ENCODE data around the gene KYAT1. TPM values are rescaled to one million over a fixed set of nuclear protein-coding genes. Genes with fewer than 3 reads are reported as not detected.

The KYAT1 gene
- polyA plus RNA-seq, 1 donor, result 6.5 TPM

- no CpG with 5 or more reads among the region's 5 CpGs for WGBS (ENCODE audit: insufficient coverage, low lambda C conversion rate)
- Histone ChIP-seq H3K27ac (ENCODE audit: low read length) (no peak overlapping the region), H3K27me3 (ENCODE audit: control insufficient read depth, insufficient read depth, low read length) (no peaks in the 10 kb centered on the region), H3K36me3 (ENCODE audit: control insufficient read depth, insufficient read depth, low read length) (peaks cover 41% of the 10 kb centered on the region), H3K4me3 (ENCODE audit: low read length) (no peak overlapping the region), H3K4me1 (ENCODE audit: control insufficient read depth, insufficient read depth, low read length) (peaks cover 10% of the 10 kb centered on the region), H3K9me3 (ENCODE audit: control insufficient read depth, low read depth, low read length) (no peaks in the 10 kb centered on the region)
- no peak for DNase-seq
Observed at GRCh38 chr9:128898382-128898781, 16.6 kb upstream of the KYAT1 start.

GRCh38 chr9:128895556-128895955, 13.8 kb upstream of the KYAT1 start:
- DNase-seq, result no peak
- Histone ChIP-seq H3K4me3 (ENCODE audit: low read length) (no peak overlapping the region), H3K27ac (ENCODE audit: low read length) (no peak overlapping the region), H3K9me3 (ENCODE audit: control insufficient read depth, low read depth, low read length) (no peaks in the 10 kb centered on the region), H3K36me3 (ENCODE audit: control insufficient read depth, insufficient read depth, low read length) (peaks cover 48% of the 10 kb centered on the region), H3K27me3 (ENCODE audit: control insufficient read depth, insufficient read depth, low read length) (no peaks in the 10 kb centered on the region), H3K4me1 (ENCODE audit: control insufficient read depth, insufficient read depth, low read length) (peaks cover 14% of the 10 kb centered on the region)
- WGBS (ENCODE audit: insufficient coverage, low lambda C conversion rate), result no CpG with 5 or more reads among the region's 4 CpGs

- H3K27me3 ChIP-seq (ENCODE audit: control insufficient read depth, insufficient read depth, low read length), result no peaks in the 10 kb centered on the region
- H3K27ac ChIP-seq (ENCODE audit: low read length), result no peak overlapping the region
- no peak for DNase-seq
- no peak overlapping the region for H3K4me3 ChIP-seq (ENCODE audit: low read length)
- peaks cover 14% of the 10 kb centered on the region for H3K4me1 ChIP-seq (ENCODE audit: control insufficient read depth, insufficient read depth, low read length)
- 60% methylated on average over 1 of the region's 2 CpGs for WGBS (ENCODE audit: insufficient coverage, low lambda C conversion rate)
- H3K36me3 ChIP-seq (ENCODE audit: control insufficient read depth, insufficient read depth, low read length), result peaks cover 50% of the 10 kb centered on the region
- H3K9me3 ChIP-seq (ENCODE audit: control insufficient read depth, low read depth, low read length), result no peaks in the 10 kb centered on the region
Observed at GRCh38 chr9:128894764-128895163, 13.0 kb upstream of the KYAT1 start.

GRCh38 chr9:128893354-128893753, 11.6 kb upstream of the KYAT1 start:
- no CpG with 5 or more reads among the region's 8 CpGs for WGBS (ENCODE audit: insufficient coverage, low lambda C conversion rate)
- Histone ChIP-seq H3K4me1 (ENCODE audit: control insufficient read depth, insufficient read depth, low read length) (peaks cover 14% of the 10 kb centered on the region), H3K27me3 (ENCODE audit: control insufficient read depth, insufficient read depth, low read length) (no peaks in the 10 kb centered on the region)

GRCh38 chr9:128892221-128892921, 10.6 kb upstream of the KYAT1 start:
- peak; percentile 85 to 86 for DNase-seq
- H3K36me3 ChIP-seq (ENCODE audit: control insufficient read depth, insufficient read depth, low read length), result peaks cover 48% of the 10 kb centered on the region
- no peaks in the 10 kb centered on the region for H3K27me3 ChIP-seq (ENCODE audit: control insufficient read depth, insufficient read depth, low read length)
- peak overlapping the region; percentile 51 for H3K27ac ChIP-seq (ENCODE audit: low read length)
- WGBS (ENCODE audit: insufficient coverage, low lambda C conversion rate), result no CpG with 5 or more reads among the region's 17 CpGs
- H3K4me1 ChIP-seq (ENCODE audit: control insufficient read depth, insufficient read depth, low read length), result peaks cover 14% of the 10 kb centered on the region
- no peaks in the 10 kb centered on the region for H3K9me3 ChIP-seq (ENCODE audit: control insufficient read depth, low read depth, low read length)
- H3K4me3 ChIP-seq (ENCODE audit: low read length), result no peak overlapping the region

More at GRCh38 chr9:128893354-128893753, 11.6 kb upstream of the KYAT1 start:
- no peak for DNase-seq
- Histone ChIP-seq H3K27ac (ENCODE audit: low read length) (no peak overlapping the region), H3K9me3 (ENCODE audit: control insufficient read depth, low read depth, low read length) (no peaks in the 10 kb centered on the region), H3K36me3 (ENCODE audit: control insufficient read depth, insufficient read depth, low read length) (peaks cover 46% of the 10 kb centered on the region), H3K4me3 (ENCODE audit: low read length) (no peak overlapping the region)

- Histone ChIP-seq H3K9me3 (ENCODE audit: control insufficient read depth, low read depth, low read length) (no peaks in the 10 kb centered on the region), H3K36me3 (ENCODE audit: control insufficient read depth, insufficient read depth, low read length) (peaks cover 44% of the 10 kb centered on the region), H3K27ac (ENCODE audit: low read length) (peak overlapping the region; percentile 51), H3K27me3 (ENCODE audit: control insufficient read depth, insufficient read depth, low read length) (no peaks in the 10 kb centered on the region), H3K4me3 (ENCODE audit: low read length) (no peak overlapping the region), H3K4me1 (ENCODE audit: control insufficient read depth, insufficient read depth, low read length) (peaks cover 14% of the 10 kb centered on the region)
- WGBS (ENCODE audit: insufficient coverage, low lambda C conversion rate), result no CpG with 5 or more reads among the region's 15 CpGs
- DNase-seq, result no peak
Observed at GRCh38 chr9:128891321-128892220, 9.8 kb upstream of the KYAT1 start.

- Histone ChIP-seq H3K36me3 (ENCODE audit: control insufficient read depth, insufficient read depth, low read length) (peaks cover 42% of the 10 kb centered on the region), H3K27ac (ENCODE audit: low read length) (no peak overlapping the region), H3K9me3 (ENCODE audit: control insufficient read depth, low read depth, low read length) (no peaks in the 10 kb centered on the region), H3K27me3 (ENCODE audit: control insufficient read depth, insufficient read depth, low read length) (no peaks in the 10 kb centered on the region), H3K4me3 (ENCODE audit: low read length) (no peak overlapping the region), H3K4me1 (ENCODE audit: control insufficient read depth, insufficient read depth, low read length) (peaks cover 25% of the 10 kb centered on the region)
- no peak for DNase-seq
- WGBS (ENCODE audit: insufficient coverage, low lambda C conversion rate), result no CpG with 5 or more reads among the region's 9 CpGs
Observed at GRCh38 chr9:128887914-128888350, 6.2 kb upstream of the KYAT1 start.

- H3K4me1 ChIP-seq (ENCODE audit: control insufficient read depth, insufficient read depth, low read length), result peaks cover 17% of the 10 kb centered on the region
- H3K36me3 ChIP-seq (ENCODE audit: control insufficient read depth, insufficient read depth, low read length), result peaks cover 41% of the 10 kb centered on the region
- no peaks in the 10 kb centered on the region for H3K27me3 ChIP-seq (ENCODE audit: control insufficient read depth, insufficient read depth, low read length)
- H3K9me3 ChIP-seq (ENCODE audit: control insufficient read depth, low read depth, low read length), result no peaks in the 10 kb centered on the region
- no CpG with 5 or more reads among the region's 3 CpGs for WGBS (ENCODE audit: insufficient coverage, low lambda C conversion rate)
- no peak for DNase-seq
- no peak overlapping the region for H3K4me3 ChIP-seq (ENCODE audit: low read length)
- no peak overlapping the region for H3K27ac ChIP-seq (ENCODE audit: low read length)
Observed at GRCh38 chr9:128887049-128887448, 5.3 kb upstream of the KYAT1 start.

- DNase-seq, result no peak
- Histone ChIP-seq H3K4me3 (ENCODE audit: low read length) (no peak overlapping the region), H3K36me3 (ENCODE audit: control insufficient read depth, insufficient read depth, low read length) (peaks cover 37% of the 10 kb centered on the region), H3K27ac (ENCODE audit: low read length) (no peak overlapping the region), H3K27me3 (ENCODE audit: control insufficient read depth, insufficient read depth, low read length) (no peaks in the 10 kb centered on the region), H3K9me3 (ENCODE audit: control insufficient read depth, low read depth, low read length) (no peaks in the 10 kb centered on the region), H3K4me1 (ENCODE audit: control insufficient read depth, insufficient read depth, low read length) (peaks cover 13% of the 10 kb centered on the region)
- 80% methylated on average over 1 of the region's 13 CpGs for WGBS (ENCODE audit: insufficient coverage, low lambda C conversion rate)
Observed at GRCh38 chr9:128886211-128886891, 4.6 kb upstream of the KYAT1 start.

- WGBS (ENCODE audit: insufficient coverage, low lambda C conversion rate), result no CpG with 5 or more reads among the region's 15 CpGs
- DNase-seq, result no peak
- Histone ChIP-seq H3K9me3 (ENCODE audit: control insufficient read depth, low read depth, low read length) (no peaks in the 10 kb centered on the region), H3K4me1 (ENCODE audit: control insufficient read depth, insufficient read depth, low read length) (peaks cover 13% of the 10 kb centered on the region), H3K4me3 (ENCODE audit: low read length) (no peak overlapping the region), H3K27ac (ENCODE audit: low read length) (no peak overlapping the region), H3K36me3 (ENCODE audit: control insufficient read depth, insufficient read depth, low read length) (peaks cover 36% of the 10 kb centered on the region), H3K27me3 (ENCODE audit: control insufficient read depth, insufficient read depth, low read length) (no peaks in the 10 kb centered on the region)
Observed at GRCh38 chr9:128885798-128886197, 4.0 kb upstream of the KYAT1 start.
